SK-N-MC (cell line): ENCODE results near the gene ECSIT.

Experiments
- EZH2 ChIP-seq: fragments of 200-600 bp; sonication (generic); IDR thresholded peaks from one replicate; pipeline ENCODE4 v1.6.1; 2017; ENCODE audit warnings: antibody characterized with exemption
- FOXP2 ChIP-seq: optimal IDR thresholded peaks from 2 replicates; pipeline ENCODE3; 2011; ENCODE audit warnings: mild to moderate bottlenecking, moderate library complexity; ENCODE audit not compliant: insufficient read depth; ENCODE audit errors: extremely low read length, control extremely low read depth
- POLR2AphosphoS5 ChIP-seq: IDR thresholded peaks from 2 replicates; pipeline ENCODE4 v1.6.1; 2012; ENCODE audit warnings: mild to moderate bottlenecking, low read depth, low read length, borderline replicate concordance

DNA sequence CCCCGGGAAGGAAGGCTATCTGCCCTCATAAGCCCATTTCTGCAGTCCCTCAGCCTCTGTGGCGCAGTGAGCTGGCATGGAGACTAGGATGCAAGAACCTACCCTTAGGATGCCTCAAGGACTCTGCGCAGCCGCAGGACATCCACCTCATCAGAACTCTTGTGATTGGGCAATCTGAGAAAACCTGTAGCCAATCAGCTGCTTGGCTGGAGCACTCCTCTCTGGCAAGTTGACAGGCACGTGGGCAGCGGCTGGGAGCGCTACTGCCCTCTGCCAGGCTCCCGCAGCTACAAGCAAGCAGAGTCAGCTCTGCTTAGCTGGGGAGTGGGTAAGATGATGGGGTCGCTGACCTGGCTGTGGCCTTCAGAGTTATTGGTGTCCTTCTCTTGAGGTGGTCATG lies 1.5 kb upstream of the ECSIT start:
- no peak for TF ChIP-seq POLR2AphosphoS5
- no peak for TF ChIP-seq EZH2
- no peak for TF ChIP-seq FOXP2
